Bronchial epithelial cell (primary cell): ENCODE results near the gene TAF7. TPM values are rescaled to one million over a fixed set of nuclear protein-coding genes. Genes with fewer than 3 reads are reported as not detected.
"Not testable (repeated sequence)": the region's sequence is repeated elsewhere in the genome, so short reads cannot be mapped to it uniquely, and the experiment has no call there.

Experiments used
- DNase-seq: peaks from one replicate; pipeline ENCODE4 v3.0.0-alpha.2; 2010; ENCODE audit warnings: low read depth
- FAIRE-seq: peaks from 2 replicates; lab custom pipeline; 2011; peaks lifted over from hg19 to GRCh38; lab: Jason Lieb, UNC
- H3K27me3 ChIP-seq: 2 replicates; pipeline ENCODE4 v1.5.1; 2011; ENCODE audit warnings: low read length; ENCODE audit not compliant: control insufficient read depth, insufficient read depth
- H3K36me3 ChIP-seq: 2 replicates; pipeline ENCODE4 v1.5.1; 2011; ENCODE audit warnings: low read length; ENCODE audit not compliant: control insufficient read depth, insufficient read depth
- H3K4me3 ChIP-seq: 2 replicates; pipeline ENCODE4 v1.5.1; 2011; ENCODE audit warnings: mild to moderate bottlenecking, low read depth, low read length, control low read depth
- CTCF ChIP-seq: IDR thresholded peaks from 2 replicates; pipeline ENCODE4 v1.5.1; 2011; ENCODE audit warnings: mild to moderate bottlenecking, moderate library complexity, low read length, control low read depth, inconsistent platforms; ENCODE audit not compliant: insufficient read depth, severe bottlenecking
- total RNA-seq: library from RNA; depleted of rRNA; stranded (reverse); fragments of >200 nt; gene quantifications from 2 replicates; pipeline ENCODE4 v1.2.1, GENCODE V29; 2014

TAF7 gene
- total RNA-seq, 1 donor from 2014 or later = 36.3 TPM

GRCh38 chr5:141326088-141326854, 5.7 kb upstream of the TAF7 start:
- Histone ChIP-seq H3K36me3 (no peaks in the 10 kb centered on the region), H3K27me3 (no peaks in the 10 kb centered on the region), H3K4me3 (peak overlapping the region; percentile 27)
- DNase-seq (peak; percentile 53), FAIRE-seq (no peak)
- peak; percentile 46 for TF ChIP-seq CTCF

GRCh38 chr5:141322261-141322660, 1.7 kb upstream of the TAF7 start:
- Histone ChIP-seq H3K27me3 (no peaks in the 10 kb centered on the region), H3K36me3 (peaks cover 2% of the 10 kb centered on the region), H3K4me3 (no peak overlapping the region)
- FAIRE-seq = no peak
- DNase-seq = no peak
- TF ChIP-seq CTCF = no peak

DNA sequence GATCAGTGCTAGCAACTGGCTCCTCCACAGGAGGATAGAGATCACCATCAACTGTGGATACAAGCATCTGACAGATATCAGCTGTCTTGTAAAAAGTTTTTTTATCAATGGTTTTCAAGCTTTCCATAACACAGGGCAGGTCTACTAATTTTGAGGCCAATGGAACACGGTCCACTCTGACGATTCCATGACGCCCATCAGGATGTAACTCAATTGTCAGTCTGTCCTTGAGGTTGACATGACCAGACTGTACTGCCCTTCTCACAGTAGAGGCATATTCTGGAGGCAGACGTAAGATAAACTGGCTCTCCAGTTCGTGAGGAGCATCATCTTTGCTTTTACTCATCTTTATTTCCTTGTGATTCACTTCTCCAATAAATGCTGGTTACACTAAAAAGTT, 885 bp downstream of the TAF7 start:
- TF ChIP-seq CTCF = no peak
- no peak for FAIRE-seq
- Histone ChIP-seq H3K27me3 (no peaks in the 10 kb centered on the region), H3K4me3 (peak overlapping the region; percentile 81), H3K36me3 (peaks cover 2% of the 10 kb centered on the region)
- DNase-seq = no peak

GRCh38 chr5:141319202-141319601, 1.4 kb downstream of the TAF7 start:
- Histone ChIP-seq H3K36me3 (peaks cover 2% of the 10 kb centered on the region), H3K4me3 (no peak overlapping the region), H3K27me3 (no peaks in the 10 kb centered on the region)
- no peak for TF ChIP-seq CTCF
- FAIRE-seq (no peak), DNase-seq (no peak)

- H3K4me3 ChIP-seq, H3K36me3 ChIP-seq, H3K27me3 ChIP-seq, DNase-seq, FAIRE-seq: not testable (repeated sequence)
Observed at GRCh38 chr5:141316963-141317362, 3.6 kb downstream of the TAF7 start.

DNA sequence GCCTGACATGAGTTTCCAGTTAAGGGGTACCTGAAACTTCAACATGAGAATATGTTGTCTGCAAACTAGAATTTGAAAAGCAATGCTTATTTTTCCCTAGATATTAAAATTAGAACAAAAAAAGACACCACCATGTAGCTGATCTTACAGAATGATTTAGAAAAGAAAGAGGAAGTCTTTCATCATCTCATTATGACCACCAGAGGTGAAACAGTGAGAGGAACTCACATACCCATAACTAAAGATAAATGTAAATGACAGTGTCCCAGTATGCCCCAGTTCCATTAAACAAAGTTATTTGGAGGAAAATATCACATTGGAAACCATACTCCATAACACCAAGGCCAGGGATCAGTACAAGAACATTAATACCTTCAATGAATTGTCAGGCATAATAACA, 6.9 kb downstream of the TAF7 start:
- Histone ChIP-seq H3K36me3 (no peaks in the 10 kb centered on the region), H3K27me3 (no peaks in the 10 kb centered on the region), H3K4me3 (no peak overlapping the region)
- TF ChIP-seq CTCF = no peak
- DNase-seq = no peak
- no peak for FAIRE-seq
